Gastrocnemius medialis (tissue), 4 donors: ENCODE results near the gene MAML2. TPM values are rescaled to one million over a fixed set of nuclear protein-coding genes. Genes with fewer than 3 reads are reported as not detected.

Experiments used
- ATAC-seq, 2 donors: fragments of 150-250 bp; one replicate each; pipeline ENCODE4 v1.9.1; 2016
- DNase-seq, 2 donors: peaks; one replicate each; pipeline ENCODE4 v3.0.0-alpha.2; 2019
- H3K27ac ChIP-seq, 4 donors: fragments of 200-600 bp; sonication (generic); 1 replicate in 1 of 4; 2 replicates in 3 of 4; pipeline ENCODE4 v1.5.1; 2016 to 2018; ENCODE audit warnings: mild to moderate bottlenecking in 2 of 4, moderate library complexity in 1 of 4
- H3K27me3 ChIP-seq, 3 donors: fragments of 200-600 bp; sonication (generic) in 2 of 3; 1 replicate in 1 of 3; 2 replicates in 2 of 3; pipeline versions ENCODE4 v1.5.1 to v1.6.0; 2016 to 2019; ENCODE audit warnings: mild to moderate bottlenecking in 1 of 3, moderate library complexity in 1 of 3
- H3K36me3 ChIP-seq, 2 donors: fragments of 200-600 bp; sonication (generic) in 1 of 2; one replicate each; pipeline ENCODE4 v1.5.1; 2017 to 2018
- H3K4me1 ChIP-seq, 2 donors: fragments of 200-600 bp; sonication (generic) in 1 of 2; one replicate each; pipeline ENCODE4 v1.5.1; 2016 to 2017; ENCODE audit warnings: mild to moderate bottlenecking in 2 of 2
- H3K4me3 ChIP-seq, 4 donors: fragments of 200-600 bp; sonication (generic) in 3 of 4; 1 replicate in 1 of 4; 2 replicates in 3 of 4; pipeline ENCODE4 v1.5.1; 2016 to 2019; ENCODE audit warnings: mild to moderate bottlenecking in 2 of 4
- H3K9me3 ChIP-seq, 3 donors: fragments of 200-600 bp; sonication (generic) in 2 of 3; 1 replicate in 1 of 3; 2 replicates in 2 of 3; pipeline ENCODE4 v1.5.1; 2016 to 2019
- POLR2A ChIP-seq, 2 donors: fragments of 450-650 bp; IDR thresholded peaks; one replicate each; pipeline ENCODE4 v1.6.1; 2017; ENCODE audit warnings: antibody characterized with exemption in 2 of 2, mild to moderate bottlenecking in 2 of 2, moderate library complexity in 2 of 2
- in situ Hi-C, 4 donors: fragments of 200-750 bp; cut with MboI; loops; one replicate each; pipeline versions ENCODE4 v1.15.0 to v1.8.0; 2017; ENCODE audit warnings: low sequenced_read_pairs in 4 of 4
- intact Hi-C: fragments of 100-400 bp; cut with DNase I; formaldehyde crosslinking; loops from one replicate; pipeline ENCODE4 v1.15.1; 2023; ENCODE audit warnings: low total_unique reads
- total RNA-seq, 4 donors: library from RNA; depleted of rRNA; stranded (reverse); fragments of >200 nt; gene quantifications; one replicate each; pipeline versions ENCODE4 v1.1.0 to v1.2.3, GENCODE V29; 2016
- TF ChIP-seq, protein P1 (sequence below), 5 experiments: fragments of 450-650 bp in 3 of 5; fragments of 200-600 bp in 2 of 5; sonication (generic) in 2 of 5; IDR thresholded peaks in 4 of 5; conservative IDR thresholded peaks in 1 of 5; 1 replicate in 4 of 5; 2 replicates in 1 of 5; pipeline ENCODE4 v1.5.1; 2016 to 2019; ENCODE audit warnings: antibody characterized with exemption in 5 of 5, mild to moderate bottlenecking in 3 of 5, moderate library complexity in 3 of 5

Gene MAML2
- total RNA-seq, 4 donors from 2014 or later: 4.1 to 6.3 (median 4.8) TPM

DNA sequence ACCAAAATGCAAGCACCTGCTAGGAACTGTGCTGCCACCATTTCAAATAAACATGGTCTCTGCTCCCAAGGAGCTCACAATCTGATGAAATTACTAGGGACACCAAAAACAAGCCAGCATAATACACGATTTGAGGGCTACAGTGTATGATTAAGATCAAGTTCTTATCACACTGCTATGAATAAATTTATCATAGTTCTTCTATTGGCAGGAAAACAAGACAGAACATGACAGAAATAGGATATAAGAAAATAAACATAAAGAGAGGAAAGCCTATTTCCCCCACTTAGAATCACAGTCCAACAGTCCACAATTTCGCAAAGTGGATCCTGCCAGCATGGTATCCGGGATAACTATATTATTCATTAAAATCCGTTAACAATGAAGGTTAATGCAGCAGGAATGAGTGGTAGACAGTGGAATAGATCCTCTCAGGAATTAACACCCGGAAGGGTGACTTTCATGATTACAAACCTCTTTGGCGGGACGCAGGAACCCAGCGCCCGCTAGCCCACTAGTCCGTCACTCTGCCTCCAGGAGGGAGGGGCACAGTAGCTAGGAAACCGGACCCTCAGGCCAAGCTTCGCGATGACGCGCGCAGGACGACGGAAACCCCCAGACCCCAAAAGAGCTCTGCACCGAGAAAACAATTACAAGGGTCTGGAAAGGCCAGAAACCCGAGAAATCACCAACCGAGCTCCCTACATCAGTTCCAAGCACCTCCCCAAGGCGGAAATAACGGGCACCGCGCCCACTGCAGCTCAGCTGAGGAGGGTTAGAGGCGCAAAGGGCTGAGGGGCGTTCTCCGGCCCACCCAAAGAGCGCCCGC, 46.1 kb upstream of the MAML2 start:
- in situ Hi-C loops (loop anchor here in 1 of 4 donors (25.0 kb wide), 1 partner anchor 552 kb away; no protein-coding TSS in a partner anchor), intact Hi-C loops (loop anchor here (10.0 kb wide), 1 partner anchor 464 kb away; the partner anchor contains the start of gene MTMR2)
- peak; percentile 40 to 56 for ATAC-seq
- DNase-seq: no peak
- TF ChIP-seq, protein P1, sequence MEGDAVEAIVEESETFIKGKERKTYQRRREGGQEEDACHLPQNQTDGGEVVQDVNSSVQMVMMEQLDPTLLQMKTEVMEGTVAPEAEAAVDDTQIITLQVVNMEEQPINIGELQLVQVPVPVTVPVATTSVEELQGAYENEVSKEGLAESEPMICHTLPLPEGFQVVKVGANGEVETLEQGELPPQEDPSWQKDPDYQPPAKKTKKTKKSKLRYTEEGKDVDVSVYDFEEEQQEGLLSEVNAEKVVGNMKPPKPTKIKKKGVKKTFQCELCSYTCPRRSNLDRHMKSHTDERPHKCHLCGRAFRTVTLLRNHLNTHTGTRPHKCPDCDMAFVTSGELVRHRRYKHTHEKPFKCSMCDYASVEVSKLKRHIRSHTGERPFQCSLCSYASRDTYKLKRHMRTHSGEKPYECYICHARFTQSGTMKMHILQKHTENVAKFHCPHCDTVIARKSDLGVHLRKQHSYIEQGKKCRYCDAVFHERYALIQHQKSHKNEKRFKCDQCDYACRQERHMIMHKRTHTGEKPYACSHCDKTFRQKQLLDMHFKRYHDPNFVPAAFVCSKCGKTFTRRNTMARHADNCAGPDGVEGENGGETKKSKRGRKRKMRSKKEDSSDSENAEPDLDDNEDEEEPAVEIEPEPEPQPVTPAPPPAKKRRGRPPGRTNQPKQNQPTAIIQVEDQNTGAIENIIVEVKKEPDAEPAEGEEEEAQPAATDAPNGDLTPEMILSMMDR (IDR thresholded peaks at IDR 0.05 in 4 of 5, conservative IDR thresholded peaks at IDR 0.05 in 1 of 5): peak in 1 of 5 experiments; percentile 5
- TF ChIP-seq POLR2A (IDR thresholded peaks at IDR 0.05): no peak
- Histone ChIP-seq H3K27me3 (no peaks in the 10 kb centered on the region), H3K4me1 (peaks cover 14 to 19% of the 10 kb centered on the region in 2 donors), H3K4me3 (peak overlapping the region; percentile 81 to 93 (median 92)), H3K27ac (peak overlapping the region; percentile 87 to 95 (median 91)), H3K36me3 (no peaks in the 10 kb centered on the region), H3K9me3 (no peaks in the 10 kb centered on the region)

DNA sequence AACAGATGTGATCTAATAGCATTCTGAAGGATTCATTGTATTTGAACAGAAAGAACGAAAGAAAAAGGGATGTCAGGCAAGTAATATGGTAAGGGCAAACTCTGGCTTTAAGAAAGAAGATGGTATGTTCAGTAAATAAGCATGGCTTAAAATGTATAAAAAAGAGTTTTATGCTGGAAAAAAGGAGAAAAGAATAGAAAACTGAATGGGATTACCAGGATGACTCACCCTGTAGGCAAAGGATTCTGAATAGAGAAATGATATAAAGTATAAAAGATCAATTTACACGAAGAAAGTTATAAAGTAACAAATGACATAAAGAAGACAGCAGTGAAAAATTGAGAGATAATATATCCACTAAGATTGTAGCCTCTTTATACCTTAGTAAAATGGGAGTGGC, 42.2 kb upstream of the MAML2 start:
- in situ Hi-C loops: loop anchor here in 1 of 4 donors (25.0 kb wide), 1 partner anchor 548 kb away; no protein-coding TSS in a partner anchor

DNA sequence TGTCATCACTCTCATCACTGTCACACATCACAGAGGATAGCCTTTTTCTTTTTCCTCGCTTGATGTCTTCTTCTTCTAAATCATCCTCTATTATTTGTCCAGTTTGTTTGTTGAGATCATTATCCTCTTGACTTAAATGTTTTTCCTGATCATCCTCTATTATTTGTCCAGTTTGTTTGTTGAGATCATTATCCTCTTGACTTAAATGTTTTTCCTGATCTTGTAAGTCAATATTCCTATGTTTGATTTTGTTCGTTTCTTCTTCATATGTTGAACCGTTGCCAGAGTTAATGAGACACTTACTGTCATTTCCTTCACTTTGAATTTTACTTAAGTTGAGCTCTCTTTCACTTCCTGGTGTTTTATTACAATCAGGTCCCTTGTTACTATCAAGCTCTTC, 41.2 kb upstream of the MAML2 start:
- TF ChIP-seq POLR2A (IDR thresholded peaks at IDR 0.05): no peak
- TF ChIP-seq, protein P1 (IDR thresholded peaks at IDR 0.05 in 4 of 5, conservative IDR thresholded peaks at IDR 0.05 in 1 of 5): no peak

More for the DNA sequence above, 42.2 kb upstream of the MAML2 start:
- Histone ChIP-seq H3K4me1 (peaks cover 9% of the 10 kb centered on the region in 2 donors), H3K27ac (no peak overlapping the region), H3K9me3 (no peaks in the 10 kb centered on the region), H3K4me3 (no peak overlapping the region), H3K36me3 (peaks cover 0 to 17% of the 10 kb centered on the region in 2 donors), H3K27me3 (no peaks in the 10 kb centered on the region)
- DNase-seq (no peak), ATAC-seq (no peak)
- intact Hi-C loops: loop anchor here (10.0 kb wide), 1 partner anchor 460 kb away; the partner anchor contains the start of gene MTMR2
- TF ChIP-seq, protein P1 (IDR thresholded peaks at IDR 0.05 in 4 of 5, conservative IDR thresholded peaks at IDR 0.05 in 1 of 5): no peak
- no peak for TF ChIP-seq POLR2A (IDR thresholded peaks at IDR 0.05)

DNA sequence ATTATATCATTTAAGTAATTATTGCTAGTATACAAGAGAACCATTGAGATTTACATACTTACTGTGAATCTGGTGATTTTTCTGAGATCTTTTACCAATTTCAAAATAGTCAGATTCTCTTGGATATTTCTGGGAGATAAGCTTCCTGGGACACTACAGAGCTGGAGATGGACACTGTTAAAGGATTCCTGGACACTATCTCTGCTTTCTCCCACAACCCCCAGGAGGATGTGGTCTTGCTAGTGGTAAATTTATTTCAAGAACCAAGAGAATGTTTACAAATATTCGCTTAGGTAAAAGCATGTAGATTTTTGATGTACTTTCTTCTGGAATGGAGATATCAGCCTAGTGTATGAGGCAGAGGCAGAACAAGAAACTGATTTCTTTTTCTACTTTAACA, 33.8 kb upstream of the MAML2 start:
- Histone ChIP-seq H3K9me3 (no peaks in the 10 kb centered on the region), H3K27ac (no peak overlapping the region), H3K27me3 (no peaks in the 10 kb centered on the region), H3K4me3 (no peak overlapping the region), H3K4me1 (no peaks in the 10 kb centered on the region), H3K36me3 (peaks cover 0 to 30% of the 10 kb centered on the region in 2 donors)
- DNase-seq (no peak), ATAC-seq (no peak)
- in situ Hi-C loops: loop anchor here in 1 of 4 donors (25.0 kb wide), 1 partner anchor 539 kb away; no protein-coding TSS in a partner anchor
- TF ChIP-seq, protein P1 (IDR thresholded peaks at IDR 0.05 in 4 of 5, conservative IDR thresholded peaks at IDR 0.05 in 1 of 5): no peak
- TF ChIP-seq POLR2A (IDR thresholded peaks at IDR 0.05): no peak
- intact Hi-C loops: no loop called here

More for the DNA sequence above, 41.2 kb upstream of the MAML2 start:
- Histone ChIP-seq H3K4me1 (peaks cover 9% of the 10 kb centered on the region in 2 donors), H3K27ac (no peak overlapping the region), H3K9me3 (no peaks in the 10 kb centered on the region), H3K36me3 (peaks cover 0 to 22% of the 10 kb centered on the region in 2 donors), H3K4me3 (no peak overlapping the region), H3K27me3 (no peaks in the 10 kb centered on the region)
- intact Hi-C loops (loop anchor here (10.0 kb wide), 1 partner anchor 459 kb away; the partner anchor contains the start of gene MTMR2), in situ Hi-C loops (loop anchor here in 1 of 4 donors (25.0 kb wide), 1 partner anchor 547 kb away; no protein-coding TSS in a partner anchor)
- no peak for DNase-seq
- ATAC-seq: no peak
